ENCODE data around the gene SLC45A1. TPM values are rescaled to one million over a fixed set of nuclear protein-coding genes. Genes with fewer than 3 reads are reported as not detected.
A peak's percentile ranks its signal among the peaks of the same experiment; 100 is the strongest.

The SLC45A1 gene
- total and polyA plus RNA-seq, 2 experiments from 2014 or later = 0.27 to 1.0 TPM

DNA sequence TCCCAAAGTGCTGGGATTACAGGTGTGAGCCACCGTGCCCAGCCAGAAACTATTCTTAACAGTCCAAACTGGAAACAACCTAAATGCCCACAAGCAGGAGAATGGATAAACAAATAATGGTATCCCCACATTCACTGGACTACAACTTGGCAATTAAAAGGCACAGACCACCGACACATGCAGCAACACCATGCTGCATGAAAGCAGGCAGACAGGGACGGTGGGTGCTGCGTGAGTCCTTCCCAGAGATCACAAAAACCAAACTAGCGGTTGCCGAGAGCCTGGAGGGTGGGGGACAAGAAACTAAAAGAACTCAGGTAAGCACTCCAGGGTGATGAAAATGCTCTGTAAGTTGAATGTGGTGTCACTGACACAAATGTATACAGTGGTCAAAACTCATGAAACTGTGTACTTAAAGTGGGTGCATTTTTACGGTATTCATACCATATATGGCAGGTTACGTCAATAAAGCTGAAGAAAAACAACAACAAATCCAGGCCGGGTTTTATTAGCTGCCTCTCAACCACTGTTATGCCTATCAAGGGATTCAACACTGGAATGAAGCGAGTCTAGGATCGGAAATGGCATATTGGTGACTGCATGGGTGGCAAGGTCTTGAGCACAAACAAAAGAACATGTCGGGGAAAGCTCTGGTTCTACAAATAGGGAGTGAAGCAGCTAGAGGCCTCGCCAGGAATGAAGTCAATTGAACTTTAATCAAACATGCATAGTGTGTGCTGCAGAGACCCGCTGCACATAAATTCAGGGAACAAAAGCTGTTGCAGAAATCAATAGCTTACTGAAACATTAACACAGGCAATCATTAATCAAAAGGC lies 52.4 kb downstream of the SLC45A1 start:
- no peak overlapping the region for H3K4me3 ChIP-seq
- no peak for DNase-seq (ENCODE audit: low spot score)
- no peaks in the 10 kb centered on the region for H3K9me3 ChIP-seq (ENCODE audit: low read depth)
- H3K36me3 ChIP-seq (replicated peaks; ENCODE audit: insufficient read depth, low read depth) = no peaks in the 10 kb centered on the region
- H3K4me1 ChIP-seq (ENCODE audit: insufficient read depth) = peaks cover 58% of the 10 kb centered on the region
- H4K20me1 ChIP-seq (ENCODE audit: insufficient read depth, poor library complexity, severe bottlenecking) = peaks cover 79% of the 10 kb centered on the region
- H3K79me2 ChIP-seq = peaks cover 95% of the 10 kb centered on the region
- no peak overlapping the region for H3K27ac ChIP-seq
- no peaks in the 10 kb centered on the region for H3K27me3 ChIP-seq
- WGBS (ENCODE audit: low lambda C conversion rate, missing lambda C conversion rate) = 64% methylated on average over 14 of the region's 14 CpGs
- no peaks in the 10 kb centered on the region for H3K9me2 ChIP-seq (replicated peaks; ENCODE audit: insufficient read depth)
- H3K4me2 ChIP-seq = peak overlapping the region; percentile 31
- no peak overlapping the region for H2AFZ ChIP-seq
- TF ChIP-seq CTCF (IDR thresholded peaks at IDR 0.05; ENCODE audit: poor library complexity) (no peak), EZH2phosphoT487 (IDR thresholded peaks at IDR 0.05; ENCODE audit: low read depth, severe bottlenecking, unreplicated experiment) (no peak), EZH2 (IDR thresholded peaks at IDR 0.05; ENCODE audit: borderline replicate concordance) (no peak)

GRCh38 chr1:8370905-8371315 lies 53.0 kb downstream of the SLC45A1 start:
- WGBS (ENCODE audit: low lambda C conversion rate, missing lambda C conversion rate) = 53% methylated on average over 5 of the region's 5 CpGs
- H3K9me2 ChIP-seq (replicated peaks; ENCODE audit: insufficient read depth) = no peaks in the 10 kb centered on the region
- peak overlapping the region; percentile 31 for H3K4me2 ChIP-seq
- peak overlapping the region; percentile 21 for H3K27ac ChIP-seq
- no peaks in the 10 kb centered on the region for H3K36me3 ChIP-seq (replicated peaks; ENCODE audit: insufficient read depth, low read depth)
- H3K27me3 ChIP-seq = no peaks in the 10 kb centered on the region
- H3K9me3 ChIP-seq (ENCODE audit: low read depth) = no peaks in the 10 kb centered on the region
- TF ChIP-seq EZH2 (IDR thresholded peaks at IDR 0.05; ENCODE audit: borderline replicate concordance) (no peak), CTCF (IDR thresholded peaks at IDR 0.05; ENCODE audit: poor library complexity) (no peak), EZH2phosphoT487 (IDR thresholded peaks at IDR 0.05; ENCODE audit: low read depth, severe bottlenecking, unreplicated experiment) (no peak)
- H4K20me1 ChIP-seq (ENCODE audit: insufficient read depth, poor library complexity, severe bottlenecking) = peaks cover 76% of the 10 kb centered on the region
- H3K4me3 ChIP-seq = no peak overlapping the region
- H2AFZ ChIP-seq = no peak overlapping the region
- H3K79me2 ChIP-seq = peaks cover 92% of the 10 kb centered on the region
- peaks cover 58% of the 10 kb centered on the region for H3K4me1 ChIP-seq (ENCODE audit: insufficient read depth)
- no peak for DNase-seq (ENCODE audit: low spot score)

DNA sequence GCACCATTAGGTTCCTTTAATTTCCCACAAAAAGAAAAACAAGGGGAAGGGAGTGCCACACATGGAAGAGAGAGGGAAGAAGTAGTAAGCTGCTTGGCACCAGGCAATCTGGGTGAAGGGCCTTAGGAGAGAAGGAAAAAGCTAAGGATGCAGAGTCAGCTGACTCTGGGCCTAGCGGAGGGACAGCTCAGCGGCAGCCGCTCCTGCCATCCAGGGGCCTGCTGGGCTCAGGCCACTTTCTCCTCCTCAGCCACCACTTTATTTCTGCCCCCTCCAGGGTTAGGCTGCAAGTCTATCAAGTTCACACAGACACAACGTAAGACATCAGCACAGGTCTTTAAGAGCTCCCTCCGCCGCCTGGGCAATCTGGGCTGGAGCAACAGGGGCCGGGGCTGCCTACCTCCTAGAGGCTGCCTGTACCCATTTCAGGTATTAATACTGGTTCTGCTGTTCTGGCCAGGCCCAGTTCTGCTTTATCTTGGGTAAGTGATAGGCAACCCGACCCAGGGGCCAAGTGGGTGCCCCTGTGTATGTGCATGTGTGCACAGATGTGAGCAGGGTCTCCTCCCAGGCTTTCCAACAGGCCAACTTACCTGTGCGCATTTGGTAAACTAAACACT lies 53.6 kb downstream of the SLC45A1 start:
- H3K4me3 ChIP-seq = no peak overlapping the region
- peak overlapping the region; percentile 21 for H3K27ac ChIP-seq
- no peaks in the 10 kb centered on the region for H3K9me3 ChIP-seq (ENCODE audit: low read depth)
- peaks cover 76% of the 10 kb centered on the region for H4K20me1 ChIP-seq (ENCODE audit: insufficient read depth, poor library complexity, severe bottlenecking)
- peaks cover 58% of the 10 kb centered on the region for H3K4me1 ChIP-seq (ENCODE audit: insufficient read depth)
- no peaks in the 10 kb centered on the region for H3K9me2 ChIP-seq (replicated peaks; ENCODE audit: insufficient read depth)
- no peak overlapping the region for H3K4me2 ChIP-seq
- peaks cover 92% of the 10 kb centered on the region for H3K79me2 ChIP-seq
- no peak for DNase-seq (ENCODE audit: low spot score)
- no peak overlapping the region for H2AFZ ChIP-seq
- no peaks in the 10 kb centered on the region for H3K27me3 ChIP-seq
- no peak for TF ChIP-seq EZH2phosphoT487 (IDR thresholded peaks at IDR 0.05; ENCODE audit: low read depth, severe bottlenecking, unreplicated experiment)
- TF ChIP-seq EZH2 (IDR thresholded peaks at IDR 0.05; ENCODE audit: borderline replicate concordance) = no peak
- no peak for TF ChIP-seq CTCF (IDR thresholded peaks at IDR 0.05; ENCODE audit: poor library complexity)
- WGBS (ENCODE audit: low lambda C conversion rate, missing lambda C conversion rate) = 93% methylated on average over 9 of the region's 9 CpGs
- no peaks in the 10 kb centered on the region for H3K36me3 ChIP-seq (replicated peaks; ENCODE audit: insufficient read depth, low read depth)
